ENCODE data around the gene AUTS2. TPM values are rescaled to one million over a fixed set of nuclear protein-coding genes. Genes with fewer than 3 reads are reported as not detected.

Gene AUTS2
- total RNA-seq, 1 experiment from 2014 or later = 2.2 TPM

- Histone ChIP-seq H3K9me3 (no peaks in the 10 kb centered on the region), H3K4me3 (no peak overlapping the region), H3K27me3 (no peaks in the 10 kb centered on the region), H3K36me3 (no peaks in the 10 kb centered on the region)
- DNase-seq = no peak
Measured at GRCh38 chr7:69898189-69898588, 299.9 kb downstream of the AUTS2 start.

- Histone ChIP-seq H3K36me3 (no peaks in the 10 kb centered on the region), H3K27me3 (no peaks in the 10 kb centered on the region), H3K4me3 (no peak overlapping the region), H3K9me3 (no peaks in the 10 kb centered on the region)
- DNase-seq = no peak
Measured at GRCh38 chr7:69903410-69903809, 305.1 kb downstream of the AUTS2 start.

- no peaks in the 10 kb centered on the region for H3K27me3 ChIP-seq
- DNase-seq = no peak
- no peaks in the 10 kb centered on the region for H3K36me3 ChIP-seq
- H3K9me3 ChIP-seq = no peaks in the 10 kb centered on the region
- no peak overlapping the region for H3K4me3 ChIP-seq
Measured at GRCh38 chr7:69906283-69906995, 308.2 kb downstream of the AUTS2 start.

GRCh38 chr7:69907720-69908119 lies 309.4 kb downstream of the AUTS2 start:
- H3K27me3 ChIP-seq = no peaks in the 10 kb centered on the region
- no peak overlapping the region for H3K4me3 ChIP-seq
- DNase-seq = no peak
- no peaks in the 10 kb centered on the region for H3K9me3 ChIP-seq
- H3K36me3 ChIP-seq = no peaks in the 10 kb centered on the region

- H3K4me3 ChIP-seq = no peak overlapping the region
- no peak for DNase-seq
- no peaks in the 10 kb centered on the region for H3K36me3 ChIP-seq
- no peaks in the 10 kb centered on the region for H3K27me3 ChIP-seq
- H3K9me3 ChIP-seq = no peaks in the 10 kb centered on the region
Measured at GRCh38 chr7:69908454-69908853, 310.2 kb downstream of the AUTS2 start.

- H3K4me3 ChIP-seq = no peak overlapping the region
- no peaks in the 10 kb centered on the region for H3K36me3 ChIP-seq
- H3K9me3 ChIP-seq = no peaks in the 10 kb centered on the region
- DNase-seq = no peak
- no peaks in the 10 kb centered on the region for H3K27me3 ChIP-seq
Measured at GRCh38 chr7:69910150-69910549, 311.9 kb downstream of the AUTS2 start.

- H3K36me3 ChIP-seq = no peaks in the 10 kb centered on the region
- H3K27me3 ChIP-seq = no peaks in the 10 kb centered on the region
- DNase-seq = no peak
- no peaks in the 10 kb centered on the region for H3K9me3 ChIP-seq
- no peak overlapping the region for H3K4me3 ChIP-seq
Measured at GRCh38 chr7:69911337-69911736, 313.1 kb downstream of the AUTS2 start.

- no peaks in the 10 kb centered on the region for H3K9me3 ChIP-seq
- no peaks in the 10 kb centered on the region for H3K36me3 ChIP-seq
- peak; percentile 21 for DNase-seq
- no peak overlapping the region for H3K4me3 ChIP-seq
- no peaks in the 10 kb centered on the region for H3K27me3 ChIP-seq
Measured at GRCh38 chr7:69912141-69912540, 313.9 kb downstream of the AUTS2 start.

GRCh38 chr7:69912846-69913245 lies 314.6 kb downstream of the AUTS2 start:
- no peak for DNase-seq
- H3K9me3 ChIP-seq = no peaks in the 10 kb centered on the region
- H3K36me3 ChIP-seq = no peaks in the 10 kb centered on the region
- H3K27me3 ChIP-seq = no peaks in the 10 kb centered on the region
- H3K4me3 ChIP-seq = no peak overlapping the region

- no peaks in the 10 kb centered on the region for H3K9me3 ChIP-seq
- no peak overlapping the region for H3K4me3 ChIP-seq
- H3K27me3 ChIP-seq = no peaks in the 10 kb centered on the region
- no peaks in the 10 kb centered on the region for H3K36me3 ChIP-seq
- no peak for DNase-seq
Measured at GRCh38 chr7:69919426-69920111, 321.3 kb downstream of the AUTS2 start.

GRCh38 chr7:69920797-69921196 lies 322.5 kb downstream of the AUTS2 start:
- no peaks in the 10 kb centered on the region for H3K36me3 ChIP-seq
- no peaks in the 10 kb centered on the region for H3K27me3 ChIP-seq
- no peaks in the 10 kb centered on the region for H3K9me3 ChIP-seq
- no peak for DNase-seq
- no peak overlapping the region for H3K4me3 ChIP-seq

- Histone ChIP-seq H3K36me3 (no peaks in the 10 kb centered on the region), H3K27me3 (no peaks in the 10 kb centered on the region), H3K4me3 (no peak overlapping the region), H3K9me3 (no peaks in the 10 kb centered on the region)
- DNase-seq = no peak
Measured at GRCh38 chr7:69922026-69922803, 323.9 kb downstream of the AUTS2 start.

- no peak for DNase-seq
- no peak overlapping the region for H3K4me3 ChIP-seq
- no peaks in the 10 kb centered on the region for H3K27me3 ChIP-seq
- no peaks in the 10 kb centered on the region for H3K9me3 ChIP-seq
- H3K36me3 ChIP-seq = no peaks in the 10 kb centered on the region
Measured at GRCh38 chr7:69927461-69927860, 329.2 kb downstream of the AUTS2 start.

- DNase-seq = no peak
- Histone ChIP-seq H3K4me3 (no peak overlapping the region), H3K36me3 (no peaks in the 10 kb centered on the region), H3K9me3 (no peaks in the 10 kb centered on the region), H3K27me3 (no peaks in the 10 kb centered on the region)
Measured at GRCh38 chr7:69928621-69929020, 330.3 kb downstream of the AUTS2 start.

GRCh38 chr7:69929622-69930021 lies 331.3 kb downstream of the AUTS2 start:
- Histone ChIP-seq H3K9me3 (no peaks in the 10 kb centered on the region), H3K4me3 (no peak overlapping the region), H3K27me3 (no peaks in the 10 kb centered on the region), H3K36me3 (no peaks in the 10 kb centered on the region)
- no peak for DNase-seq

GRCh38 chr7:69932034-69932628 lies 333.9 kb downstream of the AUTS2 start:
- DNase-seq = no peak
- H3K27me3 ChIP-seq = no peaks in the 10 kb centered on the region
- H3K36me3 ChIP-seq = no peaks in the 10 kb centered on the region
- no peak overlapping the region for H3K4me3 ChIP-seq
- H3K9me3 ChIP-seq = no peaks in the 10 kb centered on the region

Data from MG63 (cell line).